HFFc6 (cell line): ENCODE measurements around the gene AFAP1L1. TPM values are rescaled to one million over a fixed set of nuclear protein-coding genes. Genes with fewer than 3 reads are reported as not detected.

Experiments
- DNase-seq: peaks from one replicate; pipeline ENCODE4 v3.0.0-alpha.2; 2018
- H3K27ac Mint-ChIP-seq: 2 replicates; pipeline ENCODE4 v1.8.0; 2020; ENCODE audit warnings: mild to moderate bottlenecking, mixed read lengths
- H3K27me3 Mint-ChIP-seq: 2 replicates; pipeline ENCODE4 v1.8.0; 2021; ENCODE audit warnings: mild to moderate bottlenecking, moderate library complexity, mixed read lengths; ENCODE audit not compliant: insufficient read depth
- H3K36me3 Mint-ChIP-seq: 2 replicates; pipeline ENCODE4 v1.8.0; 2021; ENCODE audit warnings: low read depth, mixed read lengths
- H3K4me1 Mint-ChIP-seq: 2 replicates; pipeline ENCODE4 v1.8.0; 2020; ENCODE audit warnings: low read depth, mixed read lengths
- H3K4me3 Mint-ChIP-seq: 2 replicates; pipeline ENCODE4 v1.8.0; 2020; ENCODE audit warnings: mild to moderate bottlenecking, moderate library complexity, mixed read lengths
- H3K9me3 Mint-ChIP-seq: 2 replicates; pipeline ENCODE4 v1.8.0; 2020; ENCODE audit warnings: mild to moderate bottlenecking, mixed read lengths
- total RNA-seq, 6 experiments: library from RNA; stranded (reverse); fragmentation: NEBNext Ultra II Directional; extraction: Animal tissue kit (Norgen Biotek cat#: 25700); gene quantifications; 2 replicates in 1 of 6; 3 replicates in 5 of 6; pipeline ENCODE4 v1.2.3, GENCODE V29; 2021
- TF ChIP-seq, protein P1 (sequence below): fragments of 200-600 bp; sonication (generic); IDR thresholded peaks from 2 replicates; pipeline ENCODE4 v1.5.0; 2021; ENCODE audit warnings: antibody characterized with exemption, mild to moderate bottlenecking

The AFAP1L1 gene
- total RNA-seq, 6 experiments from 2014 or later: 3.2 to 7.5 (median 5.4) TPM

GRCh38 chr5:149260761-149261160 lies 10.9 kb upstream of the AFAP1L1 start:
- TF ChIP-seq, protein P1, sequence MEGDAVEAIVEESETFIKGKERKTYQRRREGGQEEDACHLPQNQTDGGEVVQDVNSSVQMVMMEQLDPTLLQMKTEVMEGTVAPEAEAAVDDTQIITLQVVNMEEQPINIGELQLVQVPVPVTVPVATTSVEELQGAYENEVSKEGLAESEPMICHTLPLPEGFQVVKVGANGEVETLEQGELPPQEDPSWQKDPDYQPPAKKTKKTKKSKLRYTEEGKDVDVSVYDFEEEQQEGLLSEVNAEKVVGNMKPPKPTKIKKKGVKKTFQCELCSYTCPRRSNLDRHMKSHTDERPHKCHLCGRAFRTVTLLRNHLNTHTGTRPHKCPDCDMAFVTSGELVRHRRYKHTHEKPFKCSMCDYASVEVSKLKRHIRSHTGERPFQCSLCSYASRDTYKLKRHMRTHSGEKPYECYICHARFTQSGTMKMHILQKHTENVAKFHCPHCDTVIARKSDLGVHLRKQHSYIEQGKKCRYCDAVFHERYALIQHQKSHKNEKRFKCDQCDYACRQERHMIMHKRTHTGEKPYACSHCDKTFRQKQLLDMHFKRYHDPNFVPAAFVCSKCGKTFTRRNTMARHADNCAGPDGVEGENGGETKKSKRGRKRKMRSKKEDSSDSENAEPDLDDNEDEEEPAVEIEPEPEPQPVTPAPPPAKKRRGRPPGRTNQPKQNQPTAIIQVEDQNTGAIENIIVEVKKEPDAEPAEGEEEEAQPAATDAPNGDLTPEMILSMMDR: no peak
- Mint-ChIP-seq H3K4me3 (no peak overlapping the region), H3K27me3 (peaks cover 11% of the 10 kb centered on the region), H3K4me1 (peaks cover 38% of the 10 kb centered on the region), H3K36me3 (peaks cover 24% of the 10 kb centered on the region; the same call in 1 of the 2 replicates), H3K9me3 (no peaks in the 10 kb centered on the region), H3K27ac (no peak overlapping the region)
- DNase-seq: no peak

DNA sequence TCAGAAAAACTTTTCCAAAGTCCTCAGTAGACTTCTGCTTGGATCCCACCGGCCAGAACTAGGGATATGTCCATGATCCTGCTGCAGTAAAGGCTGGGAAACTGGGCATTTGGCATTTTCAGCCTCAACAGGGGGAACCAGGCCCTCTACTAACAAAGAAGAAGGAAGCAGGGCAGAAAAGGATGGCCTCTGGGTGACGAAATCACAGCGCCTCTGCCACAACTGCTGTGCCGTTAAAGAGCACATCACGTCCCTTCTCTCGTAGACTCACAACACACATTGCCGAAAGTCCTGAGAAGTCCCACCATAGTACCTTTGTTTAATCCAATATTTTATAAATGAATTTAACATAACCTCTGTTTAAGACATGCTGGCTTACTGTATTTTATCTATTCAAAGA lies 10.4 kb upstream of the AFAP1L1 start:
- Mint-ChIP-seq H3K4me1 (peaks cover 37% of the 10 kb centered on the region), H3K27me3 (peaks cover 11% of the 10 kb centered on the region), H3K27ac (no peak overlapping the region), H3K36me3 (peaks cover 24% of the 10 kb centered on the region; the same call in 1 of the 2 replicates), H3K4me3 (no peak overlapping the region), H3K9me3 (no peaks in the 10 kb centered on the region)
- DNase-seq: no peak
- TF ChIP-seq, protein P1: no peak

- no peak overlapping the region for H3K27ac Mint-ChIP-seq
- TF ChIP-seq, protein P1: no peak
- H3K27me3 Mint-ChIP-seq: peaks cover 11% of the 10 kb centered on the region
- no peaks in the 10 kb centered on the region for H3K9me3 Mint-ChIP-seq
- no peak overlapping the region for H3K4me3 Mint-ChIP-seq
- peaks cover 24% of the 10 kb centered on the region; the same call in 1 of the 2 replicates for H3K36me3 Mint-ChIP-seq
- no peak for DNase-seq
- peaks cover 30% of the 10 kb centered on the region for H3K4me1 Mint-ChIP-seq
These were observed 9.3 kb upstream of the AFAP1L1 start for GRCh38 chr5:149262315-149262714.

DNA sequence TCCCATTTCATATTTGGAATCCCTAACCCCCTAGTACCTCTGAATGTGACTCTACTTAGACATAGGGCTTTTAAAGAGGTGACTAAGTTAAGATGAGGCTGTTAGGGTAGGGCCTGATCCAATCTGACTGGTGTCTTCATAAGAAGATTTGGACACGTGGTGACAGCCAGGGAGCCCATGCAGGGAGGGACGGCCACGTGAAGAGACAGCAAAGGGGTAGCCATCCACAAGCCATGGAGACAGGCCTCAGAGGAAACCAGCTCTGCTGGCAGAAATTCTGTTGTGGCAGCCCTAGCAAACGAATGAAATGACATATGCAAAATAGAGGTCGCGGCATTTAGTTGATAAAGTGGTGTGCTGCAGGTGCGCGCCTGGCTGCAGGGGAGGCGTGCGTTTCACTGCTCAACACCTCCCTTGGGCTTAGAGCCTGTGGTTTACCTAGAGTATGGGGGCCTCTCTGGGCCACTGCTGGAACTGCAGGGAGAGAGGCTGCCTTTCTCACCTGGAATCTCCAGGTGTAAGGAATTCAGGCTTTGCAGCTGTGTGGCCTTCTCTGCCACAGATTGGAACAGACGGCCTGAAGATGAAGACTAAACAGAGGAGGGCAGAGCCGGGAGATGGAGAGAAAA lies 7.1 kb upstream of the AFAP1L1 start:
- H3K27me3 Mint-ChIP-seq: peaks cover 9% of the 10 kb centered on the region
- TF ChIP-seq, protein P1: peak; percentile 68; the same call in 1 of the 2 replicates
- no peak for DNase-seq
- peaks cover 23% of the 10 kb centered on the region for H3K4me1 Mint-ChIP-seq
- peaks cover 13% of the 10 kb centered on the region for H3K9me3 Mint-ChIP-seq
- peaks cover 23% of the 10 kb centered on the region for H3K36me3 Mint-ChIP-seq
- no peak overlapping the region for H3K4me3 Mint-ChIP-seq
- H3K27ac Mint-ChIP-seq: no peak overlapping the region

DNA sequence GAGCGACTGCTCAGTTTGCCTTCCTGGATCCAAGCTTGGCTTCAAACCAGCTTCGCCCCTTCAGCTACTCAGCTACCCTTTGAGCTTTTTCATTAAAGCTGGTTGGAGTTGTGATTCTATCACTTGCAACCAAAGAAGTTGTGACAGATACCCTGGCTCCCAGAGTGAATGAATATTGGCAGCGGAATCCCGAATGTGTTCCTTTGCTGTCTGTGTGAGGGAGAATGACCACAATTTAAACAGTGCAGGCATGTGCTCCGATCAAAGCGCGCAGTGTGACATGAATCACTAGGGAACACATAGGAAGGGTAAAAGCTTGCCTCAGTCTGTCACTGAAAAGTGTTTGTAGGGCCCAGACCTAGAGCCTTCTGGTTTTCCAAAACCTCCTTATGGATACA lies 6.6 kb upstream of the AFAP1L1 start:
- no peak overlapping the region for H3K27ac Mint-ChIP-seq
- H3K27me3 Mint-ChIP-seq: peaks cover 9% of the 10 kb centered on the region
- peaks cover 17% of the 10 kb centered on the region for H3K36me3 Mint-ChIP-seq
- H3K9me3 Mint-ChIP-seq: peaks cover 13% of the 10 kb centered on the region
- TF ChIP-seq, protein P1: no peak
- peaks cover 23% of the 10 kb centered on the region for H3K4me1 Mint-ChIP-seq
- DNase-seq: no peak
- no peak overlapping the region for H3K4me3 Mint-ChIP-seq
